CD14-positive monocyte (primary cell): ENCODE results near the gene GDPD4. TPM values are rescaled to one million over a fixed set of nuclear protein-coding genes. Genes with fewer than 3 reads are reported as not detected.

Experiments
- DNase-seq, 3 donors: peaks; one replicate each; pipeline ENCODE4 v3.0.0-alpha.2; 2011 to 2022
- H2AFZ ChIP-seq: 2 replicates; pipeline ENCODE4 v1.6.0; 2012; ENCODE audit warnings: mild to moderate bottlenecking, low read depth, low read length, inconsistent platforms; ENCODE audit not compliant: insufficient read depth, poor library complexity, severe bottlenecking
- H3K27ac ChIP-seq, 2 donors: 1 replicate in 1 of 2; 2 replicates in 1 of 2; pipeline ENCODE4 v1.5.1; 2012 to 2013; ENCODE audit warnings: low read length in 2 of 2, control low read depth in 1 of 2, inconsistent platforms in 1 of 2, low read depth in 1 of 2, mild to moderate bottlenecking in 1 of 2
- H3K27me3 ChIP-seq, 2 donors: one replicate each; pipeline versions ENCODE4 v1.6.0 to v1.6.1; 2011 to 2013; ENCODE audit warnings: low read length in 2 of 2; ENCODE audit not compliant: control insufficient read depth in 2 of 2, insufficient read depth in 2 of 2
- H3K36me3 ChIP-seq, 2 donors: replicated peaks in 1 of 2; 1 replicate in 1 of 2; 2 replicates in 1 of 2; pipeline versions ENCODE4 v1.5.1 to v1.6.1; 2012 to 2013; ENCODE audit warnings: low read length in 2 of 2, control low read depth in 1 of 2, inconsistent platforms in 1 of 2, mild to moderate bottlenecking in 1 of 2; ENCODE audit not compliant: insufficient read depth in 2 of 2, control insufficient read depth in 1 of 2
- H3K4me1 ChIP-seq, 2 donors: 1 replicate in 1 of 2; 2 replicates in 1 of 2; pipeline versions ENCODE4 v1.5.1 to v1.6.1; 2012 to 2013; ENCODE audit warnings: low read length in 2 of 2, control low read depth in 1 of 2, inconsistent platforms in 1 of 2, mild to moderate bottlenecking in 1 of 2, moderate library complexity in 1 of 2; ENCODE audit not compliant: insufficient read depth in 2 of 2, control insufficient read depth in 1 of 2
- H3K4me2 ChIP-seq: replicated peaks from 2 replicates; pipeline ENCODE3; 2012; ENCODE audit warnings: low read length, moderate library complexity, mild to moderate bottlenecking; ENCODE audit not compliant: poor library complexity, severe bottlenecking; ENCODE audit errors: extremely low read depth
- H3K4me3 ChIP-seq, 3 experiments: fragments of 200-600 bp in 1 of 3; sonication (generic) in 1 of 3; replicated peaks in 1 of 3; 1 replicate in 2 of 3; 2 replicates in 1 of 3; pipeline ENCODE4 v1.5.1; 2011 to 2013; ENCODE audit warnings: low read length in 3 of 3, mild to moderate bottlenecking in 3 of 3, control low read depth in 2 of 3, low read depth in 2 of 3, inconsistent platforms in 1 of 3, moderate library complexity in 1 of 3
- H3K79me2 ChIP-seq: 2 replicates; pipeline ENCODE4 v1.6.0; 2012; ENCODE audit warnings: mild to moderate bottlenecking, control low read depth, inconsistent platforms, low read length, moderate library complexity; ENCODE audit not compliant: insufficient read depth
- H3K9ac ChIP-seq: 2 replicates; pipeline ENCODE4 v1.6.0; 2017; ENCODE audit warnings: low read length, mild to moderate bottlenecking; ENCODE audit not compliant: insufficient read depth, poor library complexity, severe bottlenecking
- H3K9me3 ChIP-seq, 2 donors: replicated peaks in 1 of 2; 1 replicate in 1 of 2; 2 replicates in 1 of 2; pipeline versions ENCODE4 v1.5.1 to v1.6.1; 2012 to 2013; ENCODE audit warnings: low read length in 2 of 2, control low read depth in 1 of 2; ENCODE audit not compliant: control insufficient read depth in 1 of 2, insufficient read depth in 1 of 2
- H4K20me1 ChIP-seq: 2 replicates; pipeline ENCODE4 v1.6.0; 2012; ENCODE audit warnings: mild to moderate bottlenecking, low read length, control low read depth, moderate library complexity; ENCODE audit not compliant: insufficient read depth
- H3K27ac Mint-ChIP-seq, 7 donors: one replicate each; pipeline ENCODE4 v1.8.0; 2020; ENCODE audit warnings: mild to moderate bottlenecking in 7 of 7, mixed read lengths in 7 of 7, moderate library complexity in 6 of 7, inconsistent platforms in 2 of 7
- H3K27me3 Mint-ChIP-seq, 3 donors: one replicate each; pipeline ENCODE4 v1.8.0; 2021 to 2022; ENCODE audit warnings: low read depth in 3 of 3, mild to moderate bottlenecking in 3 of 3, mixed read lengths in 3 of 3, moderate library complexity in 3 of 3, inconsistent platforms in 1 of 3
- H3K36me3 Mint-ChIP-seq, 2 donors: one replicate each; pipeline ENCODE4 v1.8.0; 2020; ENCODE audit warnings: mixed read lengths in 2 of 2, inconsistent platforms in 1 of 2, mild to moderate bottlenecking in 1 of 2
- H3K4me1 Mint-ChIP-seq: one replicate; pipeline ENCODE4 v1.8.0; 2020; ENCODE audit warnings: mild to moderate bottlenecking, mixed read lengths
- H3K4me3 Mint-ChIP-seq, 2 donors: one replicate each; pipeline ENCODE4 v1.8.0; 2020; ENCODE audit warnings: mild to moderate bottlenecking in 2 of 2, mixed read lengths in 2 of 2, moderate library complexity in 1 of 2
- H3K9me3 Mint-ChIP-seq, 7 donors: one replicate each; pipeline ENCODE4 v1.8.0; 2020 to 2022; ENCODE audit warnings: mixed read lengths in 7 of 7, mild to moderate bottlenecking in 6 of 7, moderate library complexity in 6 of 7, inconsistent platforms in 2 of 7
- WGBS: methylation state at CpG from one replicate; pipeline ENCODE4 v1.1.5; 2013; ENCODE audit warnings: missing lambda C conversion rate; ENCODE audit not compliant: insufficient coverage; 5-methylcytosine and 5-hydroxymethylcytosine counted together
- intact Hi-C, 2 donors: fragments of 100-400 bp; cut with micrococcal nuclease; formaldehyde crosslinking; loops; one replicate each; pipeline versions ENCODE4 v1.15.0 to v1.15.1; 2023
- polyA plus RNA-seq, 3 donors: library from polyadenylated mRNA; depleted of rRNA in 1 of 3; unstranded in 2 of 3; stranded (reverse) in 1 of 3; fragments of 300-500 nt in 2 of 3; fragments of >200 nt in 1 of 3; fragmentation: Illumina TruSeq in 2 of 3; gene quantifications; 1 replicate in 2 of 3; 2 replicates in 1 of 3; pipeline ENCODE4 v1.2.3, GENCODE V29; 2012 to 2021
- TF ChIP-seq, protein P1 (sequence below): fragments of 200-600 bp; IDR thresholded peaks from one replicate; pipeline ENCODE4 v1.8.0; 2022; ENCODE audit warnings: antibody characterized with exemption, mild to moderate bottlenecking

GDPD4 gene
- polyA plus RNA-seq, 3 donors: not detected

DNA sequence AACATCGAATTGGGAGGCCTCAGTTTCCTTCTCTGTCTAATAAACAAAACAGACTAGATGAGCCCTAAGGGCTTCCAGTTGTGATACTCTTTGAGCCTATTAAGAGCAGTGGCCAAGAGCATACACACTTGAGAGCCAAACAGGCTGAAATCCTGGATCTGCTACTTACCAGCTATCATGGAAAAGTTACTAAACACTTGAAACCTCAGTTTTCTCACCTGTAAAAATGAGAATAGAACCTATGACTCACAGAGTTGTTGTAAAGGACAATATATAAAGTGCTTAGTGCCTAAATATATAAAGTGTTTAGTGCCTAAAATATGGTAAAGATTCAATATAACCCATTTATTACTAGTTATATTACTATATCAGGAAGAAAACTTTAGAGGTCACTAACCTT, 23.7 kb upstream of the GDPD4 start:
- Histone ChIP-seq H3K9me3 (no peaks in the 10 kb centered on the region), H3K27ac (no peak overlapping the region), H3K4me3 (no peak overlapping the region), H3K9ac (no peak overlapping the region), H3K79me2 (peaks cover 5% of the 10 kb centered on the region), H3K4me2 (no peak overlapping the region), H2AFZ (no peak overlapping the region), H3K36me3 (peaks cover 59 to 62% of the 10 kb centered on the region in 2 donors), H3K4me1 (no peaks in the 10 kb centered on the region), H3K27me3 (no peaks in the 10 kb centered on the region), H4K20me1 (peaks cover 51% of the 10 kb centered on the region)
- 100% methylated on average over 1 of the region's 1 CpG for WGBS
- intact Hi-C loops: no loop called here
- Mint-ChIP-seq H3K4me3 (no peak overlapping the region), H3K27me3 (no peaks in the 10 kb centered on the region), H3K4me1 (no peaks in the 10 kb centered on the region), H3K36me3 (peaks cover 64 to 75% of the 10 kb centered on the region in 2 donors), H3K27ac (no peak overlapping the region), H3K9me3 (peaks cover 0 to 3% (median 0%) of the 10 kb centered on the region in 7 donors)
- TF ChIP-seq, protein P1, sequence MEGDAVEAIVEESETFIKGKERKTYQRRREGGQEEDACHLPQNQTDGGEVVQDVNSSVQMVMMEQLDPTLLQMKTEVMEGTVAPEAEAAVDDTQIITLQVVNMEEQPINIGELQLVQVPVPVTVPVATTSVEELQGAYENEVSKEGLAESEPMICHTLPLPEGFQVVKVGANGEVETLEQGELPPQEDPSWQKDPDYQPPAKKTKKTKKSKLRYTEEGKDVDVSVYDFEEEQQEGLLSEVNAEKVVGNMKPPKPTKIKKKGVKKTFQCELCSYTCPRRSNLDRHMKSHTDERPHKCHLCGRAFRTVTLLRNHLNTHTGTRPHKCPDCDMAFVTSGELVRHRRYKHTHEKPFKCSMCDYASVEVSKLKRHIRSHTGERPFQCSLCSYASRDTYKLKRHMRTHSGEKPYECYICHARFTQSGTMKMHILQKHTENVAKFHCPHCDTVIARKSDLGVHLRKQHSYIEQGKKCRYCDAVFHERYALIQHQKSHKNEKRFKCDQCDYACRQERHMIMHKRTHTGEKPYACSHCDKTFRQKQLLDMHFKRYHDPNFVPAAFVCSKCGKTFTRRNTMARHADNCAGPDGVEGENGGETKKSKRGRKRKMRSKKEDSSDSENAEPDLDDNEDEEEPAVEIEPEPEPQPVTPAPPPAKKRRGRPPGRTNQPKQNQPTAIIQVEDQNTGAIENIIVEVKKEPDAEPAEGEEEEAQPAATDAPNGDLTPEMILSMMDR: no peak
- no peak for DNase-seq

DNA sequence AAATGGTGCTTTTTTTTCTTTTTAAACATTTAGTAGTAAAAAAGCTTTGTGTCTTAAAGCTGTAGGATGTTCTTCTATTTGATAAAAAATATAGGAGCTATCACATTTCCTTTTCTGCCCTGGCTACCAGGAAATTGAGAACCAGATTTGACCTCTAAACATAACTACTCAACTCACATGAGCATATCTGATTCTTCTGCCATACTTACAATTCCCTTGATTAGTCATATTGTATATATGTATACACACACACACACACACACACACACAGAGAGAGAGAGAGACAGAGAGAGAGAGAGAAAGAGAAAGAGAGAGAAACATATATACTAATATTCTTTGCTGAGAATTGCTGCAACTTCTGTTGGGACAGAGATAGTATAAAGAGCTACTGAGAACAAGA, 23.0 kb upstream of the GDPD4 start:
- H3K9me3 Mint-ChIP-seq: peaks cover 0 to 3% (median 0%) of the 10 kb centered on the region in 7 donors

More for the DNA sequence above, 23.0 kb upstream of the GDPD4 start:
- Mint-ChIP-seq H3K36me3 (peaks cover 60 to 69% of the 10 kb centered on the region in 2 donors), H3K4me1 (no peaks in the 10 kb centered on the region), H3K27ac (no peak overlapping the region), H3K4me3 (no peak overlapping the region), H3K27me3 (no peaks in the 10 kb centered on the region)
- Histone ChIP-seq H2AFZ (no peak overlapping the region), H3K4me2 (no peak overlapping the region), H3K79me2 (peaks cover 5% of the 10 kb centered on the region), H3K27ac (no peak overlapping the region), H3K4me1 (no peaks in the 10 kb centered on the region), H3K27me3 (no peaks in the 10 kb centered on the region), H3K9ac (no peak overlapping the region), H4K20me1 (peaks cover 51% of the 10 kb centered on the region), H3K36me3 (peaks cover 59 to 62% of the 10 kb centered on the region in 2 donors), H3K9me3 (no peaks in the 10 kb centered on the region), H3K4me3 (no peak overlapping the region)
- intact Hi-C loops: no loop called here
- DNase-seq: no peak
- TF ChIP-seq, protein P1: no peak
